Neuronal stem cell (in vitro differentiated cells): ENCODE measurements around the gene BPIFA2.

Experiments used
- DNase-seq: peaks from one replicate; pipeline ENCODE4 v3.0.0-alpha.2; 2013; ENCODE audit warnings: low spot score
- H2AFZ ChIP-seq: one replicate; pipeline ENCODE4 v1.6.1; 2013; ENCODE audit warnings: mild to moderate bottlenecking, low read length, inconsistent platforms
- H2AK5ac ChIP-seq: 2 replicates; pipeline ENCODE4 v1.6.1; 2013; ENCODE audit warnings: low read depth, mild to moderate bottlenecking, inconsistent platforms, low read length, moderate library complexity, mixed read lengths
- H2BK120ac ChIP-seq: 2 replicates; pipeline ENCODE4 v1.6.1; 2013; ENCODE audit warnings: low read depth, mild to moderate bottlenecking, inconsistent platforms, low read length, moderate library complexity, mixed read lengths
- H2BK12ac ChIP-seq: one replicate; pipeline ENCODE4 v1.6.1; 2013; ENCODE audit warnings: low read length, inconsistent platforms
- H2BK15ac ChIP-seq: 2 replicates; pipeline ENCODE4 v1.6.1; 2013; ENCODE audit warnings: mild to moderate bottlenecking, low read length, inconsistent platforms, mixed read lengths
- H2BK5ac ChIP-seq: one replicate; pipeline ENCODE4 v1.6.1; 2013; ENCODE audit warnings: inconsistent platforms, mild to moderate bottlenecking, low read length, moderate library complexity
- H3K14ac ChIP-seq: one replicate; pipeline ENCODE4 v1.6.1; 2013; ENCODE audit warnings: low read length, inconsistent platforms
- H3K18ac ChIP-seq: 2 replicates; pipeline ENCODE4 v1.6.1; 2013; ENCODE audit warnings: low read length, inconsistent platforms
- H3K23ac ChIP-seq: 2 replicates; pipeline ENCODE4 v1.6.1; 2013; ENCODE audit warnings: low read depth, mild to moderate bottlenecking, mixed read lengths, low read length, inconsistent platforms; ENCODE audit not compliant: poor library complexity
- H3K27ac ChIP-seq: replicated peaks from 3 replicates; pipeline ENCODE4 v1.5.1; 2013; ENCODE audit warnings: low read length, inconsistent platforms
- H3K27me3 ChIP-seq, 3 experiments: 2 replicates each; pipeline ENCODE4 v1.6.1; 2013; ENCODE audit warnings: low read length in 3 of 3, mild to moderate bottlenecking in 2 of 3, inconsistent platforms in 1 of 3, low read depth in 1 of 3, mixed read lengths in 1 of 3, moderate library complexity in 1 of 3; ENCODE audit not compliant: control insufficient read depth in 3 of 3, insufficient read depth in 3 of 3
- H3K36me3 ChIP-seq, 2 donors: replicated peaks in 1 of 2; 2 replicates each; pipeline ENCODE4 v1.6.1; 2013; ENCODE audit warnings: low read length in 2 of 2; ENCODE audit not compliant: control insufficient read depth in 2 of 2, insufficient read depth in 2 of 2
- H3K4ac ChIP-seq: 2 replicates; pipeline ENCODE4 v1.6.1; 2013; ENCODE audit warnings: inconsistent platforms, mild to moderate bottlenecking, low read length, moderate library complexity
- H3K4me1 ChIP-seq, 2 donors: 1 replicate in 1 of 2; 2 replicates in 1 of 2; pipeline ENCODE4 v1.6.1; 2013; ENCODE audit warnings: low read length in 2 of 2, low read depth in 1 of 2; ENCODE audit not compliant: control insufficient read depth in 2 of 2, insufficient read depth in 1 of 2
- H3K4me2 ChIP-seq: one replicate; pipeline ENCODE4 v1.6.1; 2013; ENCODE audit warnings: mild to moderate bottlenecking, low read length, inconsistent platforms; ENCODE audit not compliant: insufficient read depth, poor library complexity, severe bottlenecking
- H3K4me3 ChIP-seq, 2 donors: 2 replicates each; pipeline ENCODE4 v1.5.1; 2013; ENCODE audit warnings: low read length in 2 of 2, mild to moderate bottlenecking in 2 of 2, inconsistent platforms in 1 of 2, moderate library complexity in 1 of 2
- H3K79me1 ChIP-seq: one replicate; pipeline ENCODE4 v1.6.1; 2013; ENCODE audit warnings: low read depth, mild to moderate bottlenecking, inconsistent platforms, low read length, moderate library complexity
- H3K9ac ChIP-seq: one replicate; pipeline ENCODE4 v1.6.1; 2013; ENCODE audit warnings: mild to moderate bottlenecking, low read depth, low read length, inconsistent platforms; ENCODE audit not compliant: poor library complexity
- H3K9me3 ChIP-seq, 2 donors: replicated peaks in 1 of 2; 2 replicates each; pipeline versions ENCODE3 to v1.6.1; 2013; ENCODE audit warnings: low read length in 2 of 2, mild to moderate bottlenecking in 2 of 2, inconsistent platforms in 1 of 2, low read depth in 1 of 2, mixed read lengths in 1 of 2, moderate library complexity in 1 of 2; ENCODE audit not compliant: control insufficient read depth in 2 of 2, insufficient read depth in 1 of 2
- H4K8ac ChIP-seq: one replicate; pipeline ENCODE4 v1.6.1; 2013; ENCODE audit warnings: low read depth, mild to moderate bottlenecking, inconsistent platforms, low read length, moderate library complexity
- H4K91ac ChIP-seq: one replicate; pipeline ENCODE4 v1.6.1; 2013; ENCODE audit warnings: low read length, low read depth, mild to moderate bottlenecking, inconsistent platforms; ENCODE audit not compliant: poor library complexity
- WGBS, 2 donors: extraction: QIAGEN DNeasy Blood & Tissue Kit; methylation state at CpG; one replicate each; pipeline ENCODE4 v1.1.7; 2013; ENCODE audit warnings: missing lambda C conversion rate in 2 of 2, mixed read lengths in 1 of 2; ENCODE audit not compliant: insufficient read length in 2 of 2, insufficient replicate concordance in 1 of 2; ENCODE audit errors: extremely low coverage in 2 of 2; 5-methylcytosine and 5-hydroxymethylcytosine counted together

Gene BPIFA2

DNA sequence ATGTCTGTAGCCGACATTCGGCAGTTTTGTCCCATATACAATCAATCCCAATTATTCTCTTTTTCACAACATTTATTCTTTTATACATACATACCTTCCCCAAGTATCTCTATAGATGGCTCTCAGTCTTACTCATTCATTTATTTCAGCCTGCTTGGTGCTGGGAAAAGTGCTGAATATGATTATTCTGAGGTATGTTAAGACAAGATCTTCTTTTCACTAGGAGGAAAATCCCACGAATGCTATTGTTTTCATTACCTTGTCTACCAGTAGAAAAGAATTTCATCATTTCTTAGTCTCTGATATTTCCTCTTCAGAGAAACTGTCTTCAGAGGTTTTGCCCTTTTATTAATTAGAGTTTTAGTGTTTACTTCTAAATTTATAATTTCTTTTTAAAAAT, 35.5 kb downstream of the BPIFA2 start:
- no CpG with 5 or more reads among the region's 3 CpGs for WGBS, 2 donors
- H3K4me2 ChIP-seq, result no peak overlapping the region
- H3K27ac ChIP-seq, result no peak overlapping the region
- H3K14ac ChIP-seq, result no peak overlapping the region
- peaks cover 0 to 7% (median 0%) of the 10 kb centered on the region in 3 experiments for H3K27me3 ChIP-seq
- H2BK15ac ChIP-seq, result no peak overlapping the region
- no peak overlapping the region for H3K18ac ChIP-seq
- H3K9ac ChIP-seq, result no peak overlapping the region
- no peaks in the 10 kb centered on the region for H3K79me1 ChIP-seq
- no peak overlapping the region for H4K8ac ChIP-seq
- H2AK5ac ChIP-seq, result no peak overlapping the region
- H2BK5ac ChIP-seq, result no peak overlapping the region
- H3K4me1 ChIP-seq, result no peaks in the 10 kb centered on the region
- DNase-seq, result no peak
- no peak overlapping the region for H4K91ac ChIP-seq
- no peak overlapping the region for H3K4ac ChIP-seq
- H2AFZ ChIP-seq, result no peak overlapping the region
- H3K23ac ChIP-seq, result no peak overlapping the region
- no peak overlapping the region for H2BK120ac ChIP-seq
- no peaks in the 10 kb centered on the region for H3K9me3 ChIP-seq
- H3K4me3 ChIP-seq, result no peak overlapping the region
- H2BK12ac ChIP-seq, result no peak overlapping the region
- no peaks in the 10 kb centered on the region for H3K36me3 ChIP-seq

DNA sequence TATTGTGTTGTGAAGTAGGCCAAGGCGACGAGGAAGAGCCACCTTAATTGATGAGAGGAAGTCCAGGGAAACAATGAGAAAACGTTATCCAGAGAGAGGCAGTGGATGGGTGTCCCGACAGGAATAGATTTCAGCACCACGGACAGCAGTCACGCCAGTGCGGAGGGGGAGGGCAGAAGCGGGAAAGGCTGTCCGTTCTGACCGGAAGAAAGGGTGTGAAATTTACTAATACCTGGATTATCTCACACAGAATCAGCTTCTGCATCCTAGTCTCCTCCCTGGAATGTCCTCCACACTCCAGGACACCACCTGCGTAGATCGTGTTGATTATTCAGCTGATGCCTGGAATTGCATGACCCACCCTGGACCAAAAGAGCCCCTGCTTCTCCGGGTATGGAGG, 41.8 kb downstream of the BPIFA2 start:
- Histone ChIP-seq H3K18ac (no peak overlapping the region), H3K27ac (no peak overlapping the region), H3K9ac (no peak overlapping the region), H3K4me1 (no peaks in the 10 kb centered on the region), H3K27me3 (peaks cover 0 to 3% (median 0%) of the 10 kb centered on the region in 3 experiments), H2BK12ac (no peak overlapping the region), H2BK120ac (no peak overlapping the region), H3K4me3 (no peak overlapping the region), H3K79me1 (no peaks in the 10 kb centered on the region), H4K91ac (no peak overlapping the region), H2BK15ac (no peak overlapping the region), H3K4ac (no peak overlapping the region), H3K4me2 (no peak overlapping the region), H4K8ac (no peak overlapping the region), H3K23ac (no peak overlapping the region), H3K9me3 (no peaks in the 10 kb centered on the region), H2AFZ (no peak overlapping the region), H3K14ac (no peak overlapping the region), H2AK5ac (no peak overlapping the region), H3K36me3 (no peaks in the 10 kb centered on the region), H2BK5ac (no peak overlapping the region)
- WGBS, 2 donors, result no CpG with 5 or more reads among the region's 13 CpGs
- peak; percentile 85 for DNase-seq

DNA sequence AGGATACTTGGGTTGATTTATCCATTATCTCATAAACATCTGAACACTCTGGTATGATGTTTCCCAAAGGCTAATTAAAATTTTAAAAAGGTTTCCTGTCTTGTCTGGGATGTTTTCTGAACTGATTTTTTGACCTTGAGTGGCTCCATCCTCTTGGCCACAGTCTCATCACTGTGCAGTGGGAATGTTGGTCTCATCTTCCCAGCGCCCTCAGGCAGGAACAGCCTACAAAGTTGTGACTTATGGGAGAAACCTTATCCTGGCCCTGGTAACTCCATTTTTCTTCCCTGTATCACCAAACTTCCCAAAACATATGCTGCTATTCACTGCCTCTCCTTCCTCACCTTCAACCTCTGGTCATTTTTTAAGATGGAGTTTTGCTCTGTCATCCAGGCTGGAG, 42.4 kb downstream of the BPIFA2 start:
- Histone ChIP-seq H2AFZ (no peak overlapping the region), H3K4me1 (no peaks in the 10 kb centered on the region), H4K8ac (no peak overlapping the region), H3K14ac (no peak overlapping the region), H2BK12ac (no peak overlapping the region), H3K27me3 (peaks cover 0 to 3% (median 0%) of the 10 kb centered on the region in 3 experiments), H3K4me2 (no peak overlapping the region), H2BK5ac (no peak overlapping the region), H3K9me3 (no peaks in the 10 kb centered on the region), H4K91ac (no peak overlapping the region), H2AK5ac (no peak overlapping the region), H3K4me3 (no peak overlapping the region), H3K18ac (no peak overlapping the region), H3K36me3 (no peaks in the 10 kb centered on the region), H2BK120ac (no peak overlapping the region), H3K23ac (no peak overlapping the region), H3K79me1 (no peaks in the 10 kb centered on the region), H3K4ac (no peak overlapping the region), H2BK15ac (no peak overlapping the region), H3K9ac (no peak overlapping the region), H3K27ac (no peak overlapping the region)
- WGBS, 2 donors, result no CpG with 5 or more reads among the region's 1 CpG
- no peak for DNase-seq

DNA sequence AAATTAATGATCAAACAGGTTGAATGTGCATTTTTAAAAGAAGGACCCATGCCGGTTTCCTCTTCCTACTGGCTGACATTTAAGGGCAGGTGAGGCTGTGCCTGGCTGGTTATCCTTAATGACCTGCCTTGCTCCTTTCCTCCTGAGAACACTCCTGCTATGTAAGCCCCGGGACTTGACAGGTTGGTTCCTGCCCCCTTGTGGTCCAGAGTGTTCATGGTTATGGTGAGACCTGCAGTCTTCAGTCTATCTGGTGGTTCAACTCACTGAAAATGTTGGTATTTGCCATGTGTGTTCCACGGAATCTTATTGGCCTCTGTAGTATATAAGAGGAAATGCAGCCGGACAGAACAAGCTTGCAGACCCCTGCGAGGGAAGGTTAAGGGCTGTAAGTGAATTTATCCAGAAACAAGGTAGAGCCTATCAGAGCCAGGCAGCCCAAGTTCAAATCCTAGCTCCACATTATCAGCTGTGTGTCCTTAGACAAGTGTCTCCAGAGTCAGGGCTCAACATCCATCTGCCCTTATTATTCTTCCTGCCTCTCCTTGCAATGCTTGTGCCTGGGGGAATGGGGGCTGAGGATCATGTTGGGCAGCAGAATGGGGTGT, 44.0 kb downstream of the BPIFA2 start:
- Histone ChIP-seq H3K27ac (no peak overlapping the region), H3K36me3 (no peaks in the 10 kb centered on the region), H3K4ac (no peak overlapping the region), H2AFZ (no peak overlapping the region), H4K8ac (no peak overlapping the region), H2BK15ac (no peak overlapping the region), H3K4me2 (no peak overlapping the region), H3K9me3 (no peaks in the 10 kb centered on the region), H3K14ac (no peak overlapping the region), H3K4me3 (no peak overlapping the region), H2BK5ac (no peak overlapping the region), H3K23ac (no peak overlapping the region), H4K91ac (no peak overlapping the region), H2AK5ac (no peak overlapping the region), H3K4me1 (no peaks in the 10 kb centered on the region), H3K27me3 (no peaks in the 10 kb centered on the region), H2BK120ac (no peak overlapping the region), H2BK12ac (no peak overlapping the region), H3K79me1 (no peaks in the 10 kb centered on the region), H3K18ac (no peak overlapping the region), H3K9ac (no peak overlapping the region)
- DNase-seq, result peak; percentile 54
- no CpG with 5 or more reads among the region's 5 CpGs for WGBS, 2 donors
